ENCODE measurements around the gene DYNC1H1. TPM values are rescaled to one million over a fixed set of nuclear protein-coding genes. Genes with fewer than 3 reads are reported as not detected.

The DYNC1H1 gene
- total and polyA plus RNA-seq, 2 experiments from 2014 or later: 179 to 635 TPM

DNA sequence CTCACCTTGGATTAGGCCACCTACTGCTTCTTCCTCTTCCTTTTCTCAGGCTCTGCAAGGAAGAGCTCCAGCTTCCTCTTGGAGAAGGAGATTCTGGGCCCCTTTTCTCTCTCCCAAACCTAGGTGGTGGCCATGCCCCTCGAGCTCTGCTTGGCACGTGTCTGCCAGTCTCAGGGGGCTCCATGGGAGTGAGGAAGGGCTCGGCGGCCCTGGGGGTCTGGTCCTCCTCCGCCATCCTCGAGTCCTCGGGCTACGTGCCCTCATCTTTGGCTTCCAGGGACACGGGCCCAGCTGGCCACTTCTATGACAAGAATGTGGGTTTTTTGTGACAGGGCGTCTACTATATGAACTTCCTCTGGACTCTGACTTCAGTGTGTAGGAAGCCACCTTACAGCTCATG is 88.1 kb downstream of the DYNC1H1 start:
- ATAC-seq: no peak
- no peaks in the 10 kb centered on the region for H3K27me3 ChIP-seq (ENCODE audit: insufficient read depth)
- no peaks in the 10 kb centered on the region for H3K9me2 ChIP-seq (ENCODE audit: insufficient read depth)
- no peak overlapping the region for H3K4me3 Mint-ChIP-seq
- no peak for DNase-seq (ENCODE audit: low spot score)
- H2AFZ ChIP-seq: no peak overlapping the region
- H3K36me3 Mint-ChIP-seq (ENCODE audit: low read depth): peaks cover 64% of the 10 kb centered on the region
- H3F3A ChIP-seq (replicated peaks; ENCODE audit: low read depth): peaks cover 22% of the 10 kb centered on the region; the same call in 1 of the 2 replicates
- H3K27me3 Mint-ChIP-seq (ENCODE audit: insufficient read depth, low read depth, poor library complexity): peaks cover 17% of the 10 kb centered on the region
- TF ChIP-seq EZH2 (IDR thresholded peaks at IDR 0.05; ENCODE audit: low read depth, unreplicated experiment) (no peak), ETS1 (IDR thresholded peaks at IDR 0.05) (no peak), REST (IDR thresholded peaks at IDR 0.05; ENCODE audit: unreplicated experiment) (no peak), EZH2phosphoT487 (IDR thresholded peaks at IDR 0.05; ENCODE audit: unreplicated experiment) (no peak), ZNF114 (CRISPR knock-in tag; IDR thresholded peaks at IDR 0.05) (no peak), ZNF331 (CRISPR knock-in tag; IDR thresholded peaks at IDR 0.05; ENCODE audit: low read depth) (no peak), CREB1 (CRISPR knock-in tag; IDR thresholded peaks at IDR 0.05; ENCODE audit: low read depth) (no peak), JUNB (IDR thresholded peaks at IDR 0.05; ENCODE audit: unreplicated experiment) (no peak), POLR2AphosphoS5 (IDR thresholded peaks at IDR 0.05; ENCODE audit: low read depth) (no peak), NANOG (IDR thresholded peaks at IDR 0.05; ENCODE audit: borderline replicate concordance) (no peak), STAT1 (IDR thresholded peaks at IDR 0.05; ENCODE audit: unreplicated experiment) (no peak)
- TF ChIP-seq, protein P1, sequence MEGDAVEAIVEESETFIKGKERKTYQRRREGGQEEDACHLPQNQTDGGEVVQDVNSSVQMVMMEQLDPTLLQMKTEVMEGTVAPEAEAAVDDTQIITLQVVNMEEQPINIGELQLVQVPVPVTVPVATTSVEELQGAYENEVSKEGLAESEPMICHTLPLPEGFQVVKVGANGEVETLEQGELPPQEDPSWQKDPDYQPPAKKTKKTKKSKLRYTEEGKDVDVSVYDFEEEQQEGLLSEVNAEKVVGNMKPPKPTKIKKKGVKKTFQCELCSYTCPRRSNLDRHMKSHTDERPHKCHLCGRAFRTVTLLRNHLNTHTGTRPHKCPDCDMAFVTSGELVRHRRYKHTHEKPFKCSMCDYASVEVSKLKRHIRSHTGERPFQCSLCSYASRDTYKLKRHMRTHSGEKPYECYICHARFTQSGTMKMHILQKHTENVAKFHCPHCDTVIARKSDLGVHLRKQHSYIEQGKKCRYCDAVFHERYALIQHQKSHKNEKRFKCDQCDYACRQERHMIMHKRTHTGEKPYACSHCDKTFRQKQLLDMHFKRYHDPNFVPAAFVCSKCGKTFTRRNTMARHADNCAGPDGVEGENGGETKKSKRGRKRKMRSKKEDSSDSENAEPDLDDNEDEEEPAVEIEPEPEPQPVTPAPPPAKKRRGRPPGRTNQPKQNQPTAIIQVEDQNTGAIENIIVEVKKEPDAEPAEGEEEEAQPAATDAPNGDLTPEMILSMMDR (conservative IDR thresholded peaks at IDR 0.05; ENCODE audit: low read depth in 2 of 2): no peak
- TF ChIP-seq, protein P2, sequence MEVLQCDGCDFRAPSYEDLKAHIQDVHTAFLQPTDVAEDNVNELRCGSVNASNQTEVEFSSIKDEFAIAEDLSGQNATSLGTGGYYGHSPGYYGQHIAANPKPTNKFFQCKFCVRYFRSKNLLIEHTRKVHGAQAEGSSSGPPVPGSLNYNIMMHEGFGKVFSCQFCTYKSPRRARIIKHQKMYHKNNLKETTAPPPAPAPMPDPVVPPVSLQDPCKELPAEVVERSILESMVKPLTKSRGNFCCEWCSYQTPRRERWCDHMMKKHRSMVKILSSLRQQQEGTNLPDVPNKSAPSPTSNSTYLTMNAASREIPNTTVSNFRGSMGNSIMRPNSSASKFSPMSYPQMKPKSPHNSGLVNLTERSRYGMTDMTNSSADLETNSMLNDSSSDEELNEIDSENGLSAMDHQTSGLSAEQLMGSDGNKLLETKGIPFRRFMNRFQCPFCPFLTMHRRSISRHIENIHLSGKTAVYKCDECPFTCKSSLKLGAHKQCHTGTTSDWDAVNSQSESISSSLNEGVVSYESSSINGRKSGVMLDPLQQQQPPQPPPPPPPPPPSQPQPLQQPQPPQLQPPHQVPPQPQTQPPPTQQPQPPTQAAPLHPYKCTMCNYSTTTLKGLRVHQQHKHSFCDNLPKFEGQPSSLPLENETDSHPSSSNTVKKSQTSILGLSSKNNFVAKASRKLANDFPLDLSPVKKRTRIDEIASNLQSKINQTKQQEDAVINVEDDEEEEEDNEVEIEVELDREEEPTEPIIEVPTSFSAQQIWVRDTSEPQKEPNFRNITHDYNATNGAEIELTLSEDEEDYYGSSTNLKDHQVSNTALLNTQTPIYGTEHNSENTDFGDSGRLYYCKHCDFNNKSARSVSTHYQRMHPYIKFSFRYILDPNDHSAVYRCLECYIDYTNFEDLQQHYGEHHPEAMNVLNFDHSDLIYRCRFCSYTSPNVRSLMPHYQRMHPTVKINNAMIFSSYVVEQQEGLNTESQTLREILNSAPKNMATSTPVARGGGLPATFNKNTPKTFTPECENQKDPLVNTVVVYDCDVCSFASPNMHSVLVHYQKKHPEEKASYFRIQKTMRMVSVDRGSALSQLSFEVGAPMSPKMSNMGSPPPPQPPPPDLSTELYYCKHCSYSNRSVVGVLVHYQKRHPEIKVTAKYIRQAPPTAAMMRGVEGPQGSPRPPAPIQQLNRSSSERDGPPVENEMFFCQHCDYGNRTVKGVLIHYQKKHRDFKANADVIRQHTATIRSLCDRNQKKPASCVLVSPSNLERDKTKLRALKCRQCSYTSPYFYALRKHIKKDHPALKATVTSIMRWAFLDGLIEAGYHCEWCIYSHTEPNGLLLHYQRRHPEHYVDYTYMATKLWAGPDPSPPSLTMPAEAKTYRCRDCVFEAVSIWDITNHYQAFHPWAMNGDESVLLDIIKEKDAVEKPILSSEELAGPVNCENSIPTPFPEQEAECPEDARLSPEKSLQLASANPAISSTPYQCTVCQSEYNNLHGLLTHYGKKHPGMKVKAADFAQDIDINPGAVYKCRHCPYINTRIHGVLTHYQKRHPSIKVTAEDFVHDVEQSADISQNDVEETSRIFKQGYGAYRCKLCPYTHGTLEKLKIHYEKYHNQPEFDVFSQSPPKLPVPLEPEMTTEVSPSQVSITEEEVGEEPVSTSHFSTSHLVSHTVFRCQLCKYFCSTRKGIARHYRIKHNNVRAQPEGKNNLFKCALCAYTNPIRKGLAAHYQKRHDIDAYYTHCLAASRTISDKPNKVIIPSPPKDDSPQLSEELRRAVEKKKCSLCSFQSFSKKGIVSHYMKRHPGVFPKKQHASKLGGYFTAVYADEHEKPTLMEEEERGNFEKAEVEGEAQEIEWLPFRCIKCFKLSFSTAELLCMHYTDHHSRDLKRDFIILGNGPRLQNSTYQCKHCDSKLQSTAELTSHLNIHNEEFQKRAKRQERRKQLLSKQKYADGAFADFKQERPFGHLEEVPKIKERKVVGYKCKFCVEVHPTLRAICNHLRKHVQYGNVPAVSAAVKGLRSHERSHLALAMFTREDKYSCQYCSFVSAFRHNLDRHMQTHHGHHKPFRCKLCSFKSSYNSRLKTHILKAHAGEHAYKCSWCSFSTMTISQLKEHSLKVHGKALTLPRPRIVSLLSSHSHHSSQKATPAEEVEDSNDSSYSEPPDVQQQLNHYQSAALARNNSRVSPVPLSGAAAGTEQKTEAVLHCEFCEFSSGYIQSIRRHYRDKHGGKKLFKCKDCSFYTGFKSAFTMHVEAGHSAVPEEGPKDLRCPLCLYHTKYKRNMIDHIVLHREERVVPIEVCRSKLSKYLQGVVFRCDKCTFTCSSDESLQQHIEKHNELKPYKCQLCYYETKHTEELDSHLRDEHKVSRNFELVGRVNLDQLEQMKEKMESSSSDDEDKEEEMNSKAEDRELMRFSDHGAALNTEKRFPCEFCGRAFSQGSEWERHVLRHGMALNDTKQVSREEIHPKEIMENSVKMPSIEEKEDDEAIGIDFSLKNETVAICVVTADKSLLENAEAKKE (CRISPR knock-in tag; IDR thresholded peaks at IDR 0.05): no peak
- H3K79me2 ChIP-seq (replicated peaks; ENCODE audit: insufficient read depth): no peaks in the 10 kb centered on the region
- peaks cover 16% of the 10 kb centered on the region for H3K36me3 ChIP-seq (ENCODE audit: insufficient read depth)
- no peak overlapping the region for H3K4me2 ChIP-seq
- no peaks in the 10 kb centered on the region for H3K4me1 ChIP-seq (ENCODE audit: insufficient read depth)
- H3K4me1 Mint-ChIP-seq: peaks cover 27% of the 10 kb centered on the region
- H3K9me3 Mint-ChIP-seq: no peaks in the 10 kb centered on the region; the same call in 2 of the 3 replicates
- no peak overlapping the region for H3K4me3 ChIP-seq
- no peaks in the 10 kb centered on the region; the same call in 1 of the 2 replicates for H4K20me1 ChIP-seq (replicated peaks; ENCODE audit: insufficient read depth)
- no peak overlapping the region for H3K27ac Mint-ChIP-seq
- H3K27ac ChIP-seq (ENCODE audit: low read depth): no peak overlapping the region
